HG02759 (cell line): ENCODE measurements around the gene ADAMTS17.
"Not testable (repeated sequence)": the region's sequence is repeated elsewhere in the genome, so short reads cannot be mapped to it uniquely, and the experiment has no call there.

Experiments used
- ATAC-seq: cut with Tn5 transposase; IDR thresholded peaks from one replicate; pipeline ENCODE4 v1.9.1; 2021; ENCODE audit warnings: mild to moderate bottlenecking, moderate library complexity; ENCODE audit not compliant: unreplicated experiment

ADAMTS17 gene

GRCh38 chr15:100096700-100097099 is 245.1 kb downstream of the ADAMTS17 start:
- no peak for ATAC-seq

- no peak for ATAC-seq
These were observed 245.6 kb downstream of the ADAMTS17 start for GRCh38 chr15:100096248-100096600.

- no peak for ATAC-seq
These were observed 246.1 kb downstream of the ADAMTS17 start for GRCh38 chr15:100095541-100096247.

- ATAC-seq: no peak
These were observed 247.7 kb downstream of the ADAMTS17 start for GRCh38 chr15:100094127-100094510.

GRCh38 chr15:100093211-100094126 is 248.3 kb downstream of the ADAMTS17 start:
- no peak for ATAC-seq

GRCh38 chr15:100092034-100092433 is 249.7 kb downstream of the ADAMTS17 start:
- no peak for ATAC-seq

- ATAC-seq: no peak
These were observed 251.4 kb downstream of the ADAMTS17 start for GRCh38 chr15:100090411-100090810.

GRCh38 chr15:100084042-100084821 is 257.5 kb downstream of the ADAMTS17 start:
- not testable (repeated sequence) for ATAC-seq

- ATAC-seq: no peak
These were observed 258.2 kb downstream of the ADAMTS17 start for GRCh38 chr15:100083572-100083971.

- ATAC-seq: no peak
These were observed 258.9 kb downstream of the ADAMTS17 start for GRCh38 chr15:100082761-100083402.

GRCh38 chr15:100081454-100081853 is 260.3 kb downstream of the ADAMTS17 start:
- no peak for ATAC-seq

- no peak for ATAC-seq
These were observed 263.1 kb downstream of the ADAMTS17 start for GRCh38 chr15:100078511-100079220.

- ATAC-seq: no peak
These were observed 266.5 kb downstream of the ADAMTS17 start for GRCh38 chr15:100075229-100075628.

- no peak for ATAC-seq
These were observed 267.8 kb downstream of the ADAMTS17 start for GRCh38 chr15:100073982-100074381.

- ATAC-seq: not testable (repeated sequence)
These were observed 275.1 kb downstream of the ADAMTS17 start for GRCh38 chr15:100066521-100067280.

GRCh38 chr15:100061944-100062343 is 279.8 kb downstream of the ADAMTS17 start:
- no peak for ATAC-seq

- no peak for ATAC-seq
These were observed 281.4 kb downstream of the ADAMTS17 start for GRCh38 chr15:100060276-100060926.

GRCh38 chr15:100059521-100059920 is 282.3 kb downstream of the ADAMTS17 start:
- ATAC-seq: no peak

GRCh38 chr15:100059094-100059493 is 282.7 kb downstream of the ADAMTS17 start:
- no peak for ATAC-seq
